GM18502 (cell line): ENCODE data around the gene LRRC72.
A peak's percentile ranks its signal among the peaks of the same experiment; 100 is the strongest.

Experiments
- ATAC-seq: cut with Tn5 transposase; IDR thresholded peaks from one replicate; pipeline ENCODE4 v1.9.1; 2021; ENCODE audit warnings: mild to moderate bottlenecking; ENCODE audit not compliant: unreplicated experiment, poor library complexity

Gene LRRC72

DNA sequence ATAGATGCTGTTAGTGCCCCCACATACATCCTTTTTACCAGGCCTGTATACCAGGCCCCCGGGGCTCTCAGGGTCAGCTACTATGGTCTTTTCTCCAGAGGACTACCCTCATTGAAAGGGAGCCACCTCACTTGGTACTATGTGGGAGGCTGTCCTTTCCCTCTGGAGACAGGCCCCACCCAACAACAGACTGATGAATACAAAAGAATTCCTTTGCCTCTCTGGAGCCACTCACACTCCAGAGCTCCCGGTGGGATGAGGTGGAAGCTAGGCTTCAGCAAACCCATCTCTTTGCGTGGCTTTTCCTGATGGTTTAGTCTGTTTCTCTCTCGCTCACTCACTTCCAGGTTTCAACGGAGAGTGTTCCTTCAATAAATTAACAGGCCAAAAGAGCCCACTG, 88.6 kb downstream of the LRRC72 start:
- no peak for ATAC-seq

DNA sequence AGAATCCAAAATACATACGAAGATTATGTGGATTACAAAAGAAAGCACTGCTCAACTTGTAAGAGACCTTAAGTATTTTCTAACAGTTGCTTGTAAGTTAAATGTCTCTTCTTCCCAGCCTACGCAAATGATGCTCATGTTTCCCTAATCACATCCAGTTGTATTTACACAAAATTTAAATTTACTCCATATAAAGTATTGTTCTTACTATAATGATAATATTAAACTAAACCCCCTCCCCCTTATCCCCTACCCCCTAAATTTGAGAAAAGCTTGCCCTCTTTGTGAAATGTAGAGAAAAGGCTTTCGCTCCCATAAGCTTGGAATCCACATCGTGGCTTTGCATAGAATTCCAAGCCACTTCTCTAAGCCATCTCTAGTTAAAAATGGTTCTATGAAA, 89.5 kb downstream of the LRRC72 start:
- no peak for ATAC-seq

DNA sequence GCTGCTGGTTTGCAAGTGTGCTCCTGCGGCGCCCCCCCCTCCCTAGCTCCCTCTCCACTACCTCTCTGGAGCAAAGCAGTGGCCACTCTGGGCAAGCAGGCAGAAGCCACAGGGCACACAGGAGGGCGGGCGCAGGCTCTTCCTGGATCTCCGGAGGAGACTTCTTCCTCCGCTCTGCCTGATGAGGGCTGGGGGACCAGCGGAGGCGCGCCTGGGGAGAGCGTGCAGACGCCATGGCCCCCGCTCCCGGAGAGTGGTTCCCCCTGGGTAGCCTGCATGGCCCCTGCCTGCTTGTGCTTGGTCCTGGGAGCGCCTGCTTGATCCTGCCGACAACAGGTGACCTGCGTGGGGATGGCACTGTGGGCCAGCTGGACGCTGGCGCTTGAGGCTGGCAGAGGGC, 89.9 kb downstream of the LRRC72 start:
- ATAC-seq: no peak

DNA sequence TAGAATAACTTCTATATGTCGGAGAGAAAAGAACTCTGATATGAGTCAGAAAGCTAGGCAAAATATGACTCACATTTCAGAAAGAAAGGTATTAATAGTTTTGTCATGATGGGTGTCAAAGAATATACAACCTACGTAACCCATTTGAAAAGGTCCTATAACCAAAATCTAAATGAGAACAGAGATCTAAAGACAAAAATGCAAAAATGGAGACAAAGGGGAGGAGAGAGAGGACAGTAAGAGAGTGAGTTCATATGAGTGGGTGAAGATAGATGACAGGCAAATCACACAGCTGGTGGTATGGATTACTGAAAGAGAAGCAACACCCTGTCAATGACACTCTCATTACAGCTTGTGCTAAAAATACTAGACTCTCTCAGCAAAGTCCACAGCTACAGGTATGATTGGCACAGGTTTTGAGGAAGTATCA, 93.4 kb downstream of the LRRC72 start:
- ATAC-seq: peak; percentile 98

DNA sequence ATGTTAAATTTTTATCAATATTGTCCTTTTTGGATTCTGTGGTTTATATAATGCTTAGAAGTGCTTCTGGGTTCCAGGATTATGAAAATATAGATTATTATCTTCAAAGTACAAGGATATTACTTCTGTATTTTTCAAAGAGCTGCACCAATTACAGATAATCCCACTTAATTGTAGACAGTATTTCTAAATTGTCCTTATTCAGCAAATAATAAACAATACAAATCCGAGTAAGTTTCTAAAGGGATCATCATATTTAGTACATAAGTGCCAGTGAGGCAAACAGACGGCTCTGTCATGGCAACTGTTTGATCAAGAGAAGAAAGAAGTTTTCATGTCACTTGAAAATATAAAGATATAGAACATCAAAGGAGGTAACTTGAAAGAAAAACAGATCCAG, 99.8 kb downstream of the LRRC72 start:
- ATAC-seq: no peak

DNA sequence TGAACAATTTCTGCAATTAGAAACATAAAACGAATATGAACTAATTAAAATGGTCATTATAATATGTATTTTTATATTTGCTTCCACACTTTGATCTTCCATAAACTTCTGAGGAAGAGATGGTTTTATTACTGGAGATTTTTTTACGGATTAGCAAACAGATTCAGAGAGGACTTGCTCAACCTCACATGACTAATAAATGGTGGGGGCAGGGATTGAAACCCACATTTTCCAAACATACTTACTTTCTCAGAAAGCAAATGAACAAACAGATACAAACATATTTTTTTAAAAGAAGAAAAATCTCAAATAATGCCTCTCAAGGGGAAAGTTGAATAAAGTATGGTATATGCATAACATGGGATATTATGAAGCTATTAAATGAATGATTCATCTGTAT, 100.6 kb downstream of the LRRC72 start:
- ATAC-seq: no peak

DNA sequence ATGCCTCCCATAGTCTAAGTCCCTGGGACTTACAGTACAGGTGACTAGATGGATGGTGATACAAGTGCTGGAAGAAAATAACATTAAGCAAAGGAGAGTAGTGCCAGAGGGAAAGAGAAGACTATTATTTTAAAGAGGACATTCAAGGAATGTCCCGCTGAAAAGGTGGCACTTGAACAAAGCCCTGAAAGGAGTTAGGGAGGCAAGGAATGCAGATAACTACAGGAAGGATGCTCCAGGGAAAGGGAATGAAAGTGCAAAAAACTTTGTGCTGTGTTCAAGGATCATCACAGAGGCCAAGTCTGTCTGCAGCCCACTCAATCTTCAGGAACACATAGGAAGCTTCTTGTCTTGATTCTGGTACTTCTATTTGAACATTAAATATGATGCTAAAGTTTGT, 104.0 kb downstream of the LRRC72 start:
- no peak for ATAC-seq
